H9 (cell line): ENCODE data around the gene OGFOD2. TPM values are rescaled to one million over a fixed set of nuclear protein-coding genes. Genes with fewer than 3 reads are reported as not detected.
A peak's percentile ranks its signal among the peaks of the same experiment; 100 is the strongest.

Experiments
- DNase-seq: peaks from one replicate; pipeline ENCODE4 v3.0.0-alpha.2; 2017
- H2AFZ ChIP-seq: one replicate; pipeline ENCODE4 v1.6.1; 2013; ENCODE audit warnings: mild to moderate bottlenecking, low read length, control low read depth, moderate library complexity
- H2AK5ac ChIP-seq: 2 replicates; pipeline ENCODE4 v1.6.1; 2013; ENCODE audit warnings: low read length, control low read depth, mixed read lengths; ENCODE audit not compliant: insufficient read length
- H2BK120ac ChIP-seq: one replicate; pipeline ENCODE4 v1.6.1; 2013; ENCODE audit warnings: low read depth, mild to moderate bottlenecking, low read length, control low read depth, inconsistent platforms; ENCODE audit not compliant: poor library complexity, severe bottlenecking
- H2BK12ac ChIP-seq: 2 replicates; pipeline ENCODE4 v1.6.1; 2013; ENCODE audit warnings: low read length, control low read depth, mixed read lengths, low read depth; ENCODE audit not compliant: insufficient read length
- H2BK15ac ChIP-seq: 2 replicates; pipeline ENCODE4 v1.6.1; 2013; ENCODE audit warnings: low read depth, low read length, control low read depth
- H2BK20ac ChIP-seq: one replicate; pipeline ENCODE4 v1.6.1; 2013; ENCODE audit warnings: low read depth, mild to moderate bottlenecking, low read length, control low read depth, inconsistent platforms; ENCODE audit not compliant: poor library complexity, severe bottlenecking
- H2BK5ac ChIP-seq: 2 replicates; pipeline ENCODE4 v1.6.1; 2013; ENCODE audit warnings: low read length, control low read depth, mixed read lengths; ENCODE audit not compliant: insufficient read length
- H3K14ac ChIP-seq: 2 replicates; pipeline ENCODE4 v1.6.1; 2013; ENCODE audit warnings: low read length, control low read depth; ENCODE audit not compliant: insufficient read depth
- H3K18ac ChIP-seq: 2 replicates; pipeline ENCODE4 v1.6.1; 2013; ENCODE audit warnings: low read depth, mild to moderate bottlenecking, mixed read lengths, low read length, control low read depth; ENCODE audit not compliant: insufficient read length
- H3K23ac ChIP-seq: 2 replicates; pipeline ENCODE4 v1.6.1; 2013; ENCODE audit warnings: low read length, control low read depth, mixed read lengths, low read depth; ENCODE audit not compliant: insufficient read length
- H3K23me2 ChIP-seq: 2 replicates; pipeline ENCODE4 v1.6.1; 2013; ENCODE audit warnings: low read depth, mild to moderate bottlenecking, mixed read lengths, low read length, control low read depth; ENCODE audit not compliant: insufficient read length, poor library complexity, severe bottlenecking
- H3K27ac ChIP-seq: 2 replicates; pipeline ENCODE4 v1.5.1; 2013; ENCODE audit warnings: low read length, control low read depth, mixed read lengths, low read depth; ENCODE audit not compliant: insufficient read length
- H3K27me3 ChIP-seq: 2 replicates; pipeline ENCODE4 v1.6.1; 2013; ENCODE audit warnings: low read length, control low read depth, inconsistent platforms; ENCODE audit not compliant: insufficient read depth
- H3K4ac ChIP-seq: 2 replicates; pipeline ENCODE4 v1.6.1; 2013; ENCODE audit warnings: low read depth, mild to moderate bottlenecking, control low read depth, inconsistent platforms, low read length, moderate library complexity
- H3K4me1 ChIP-seq: 2 replicates; pipeline ENCODE4 v1.6.1; 2013; ENCODE audit warnings: low read length, control low read depth, inconsistent platforms; ENCODE audit not compliant: insufficient read depth
- H3K4me2 ChIP-seq: 2 replicates; pipeline ENCODE4 v1.6.1; 2013; ENCODE audit warnings: low read length, control low read depth, mixed read lengths; ENCODE audit not compliant: insufficient read length, insufficient read depth
- H3K56ac ChIP-seq: 2 replicates; pipeline ENCODE4 v1.6.1; 2013; ENCODE audit warnings: low read depth, mild to moderate bottlenecking, mixed read lengths, low read length, control low read depth; ENCODE audit not compliant: insufficient read length
- H3K79me1 ChIP-seq: 2 replicates; pipeline ENCODE4 v1.6.1; 2013; ENCODE audit warnings: low read depth, mild to moderate bottlenecking, moderate library complexity, low read length, control low read depth, inconsistent platforms; ENCODE audit not compliant: insufficient read depth, poor library complexity, severe bottlenecking
- H3K79me2 ChIP-seq: 2 replicates; pipeline ENCODE4 v1.6.1; 2013; ENCODE audit warnings: low read length, control low read depth, inconsistent platforms; ENCODE audit not compliant: insufficient read depth
- H3K9ac ChIP-seq: 2 replicates; pipeline ENCODE4 v1.6.1; 2013; ENCODE audit warnings: low read length, control low read depth, mixed read lengths; ENCODE audit not compliant: insufficient read length; ENCODE audit errors: extremely low read depth
- H3K9me3 ChIP-seq: one replicate; pipeline ENCODE4 v1.6.1; 2013; ENCODE audit warnings: low read depth, low read length, inconsistent platforms; ENCODE audit not compliant: control insufficient read depth
- H3T11ph ChIP-seq: one replicate; pipeline ENCODE4 v1.6.1; 2013; ENCODE audit warnings: mild to moderate bottlenecking, low read length, control low read depth, inconsistent platforms
- H4K20me1 ChIP-seq: one replicate; pipeline ENCODE4 v1.6.1; 2013; ENCODE audit not compliant: control insufficient read depth, insufficient read length, insufficient read depth
- H4K5ac ChIP-seq: 2 replicates; pipeline ENCODE4 v1.6.1; 2013; ENCODE audit warnings: low read depth, mild to moderate bottlenecking, mixed read lengths, low read length, control low read depth; ENCODE audit not compliant: insufficient read length
- H4K8ac ChIP-seq: replicated peaks from 2 replicates; pipeline ENCODE4 v1.6.1; 2013; ENCODE audit warnings: low read length, control low read depth, mixed read lengths, low read depth; ENCODE audit not compliant: insufficient read length
- H4K91ac ChIP-seq: 2 replicates; pipeline ENCODE4 v1.6.1; 2013; ENCODE audit warnings: low read depth, mild to moderate bottlenecking, moderate library complexity, mixed read lengths, low read length, control low read depth; ENCODE audit not compliant: insufficient read length
- H3K27ac Mint-ChIP-seq, 3 experiments: 2 replicates in 2 of 3; 3 replicates in 1 of 3; pipeline ENCODE4 v1.8.0; 2020 to 2021; ENCODE audit warnings: mixed read lengths in 3 of 3, mild to moderate bottlenecking in 1 of 3, moderate library complexity in 1 of 3
- H3K27me3 Mint-ChIP-seq: 2 replicates; pipeline ENCODE4 v1.8.0; 2021; ENCODE audit warnings: low read depth, mild to moderate bottlenecking, moderate library complexity, mixed read lengths
- H3K36me3 Mint-ChIP-seq, 3 experiments: 2 replicates in 2 of 3; 3 replicates in 1 of 3; pipeline ENCODE4 v1.8.0; 2020 to 2021; ENCODE audit warnings: low read depth in 3 of 3, mixed read lengths in 3 of 3; ENCODE audit not compliant: insufficient read depth in 1 of 3
- H3K4me1 Mint-ChIP-seq, 2 experiments: 2 replicates each; pipeline ENCODE4 v1.8.0; 2020; ENCODE audit warnings: mixed read lengths in 2 of 2
- H3K4me3 Mint-ChIP-seq, 2 experiments: 2 replicates in 1 of 2; 3 replicates in 1 of 2; pipeline ENCODE4 v1.8.0; 2020 to 2021; ENCODE audit warnings: mild to moderate bottlenecking in 2 of 2, mixed read lengths in 2 of 2, moderate library complexity in 1 of 2
- H3K9me3 Mint-ChIP-seq, 2 experiments: 2 replicates in 1 of 2; 3 replicates in 1 of 2; pipeline ENCODE4 v1.8.0; 2020; ENCODE audit warnings: mild to moderate bottlenecking in 2 of 2, mixed read lengths in 2 of 2, moderate library complexity in 1 of 2
- WGBS: extraction: QIAGEN DNeasy Blood & Tissue Kit; methylation state at CpG from one replicate; pipeline ENCODE4 v1.1.7; 2013; ENCODE audit warnings: missing lambda C conversion rate, low lambda C conversion rate, mixed read lengths; ENCODE audit not compliant: insufficient read length; ENCODE audit errors: extremely low coverage; 5-methylcytosine and 5-hydroxymethylcytosine counted together
- total RNA-seq: library from RNA; stranded (reverse); gene quantifications from 2 replicates; pipeline ENCODE4 v1.2.1, GENCODE V29; 2021
- TF ChIP-seq, protein P1 (sequence below): fragments of 200-600 bp; sonication (generic); conservative IDR thresholded peaks from 3 replicates; pipeline ENCODE4 v1.8.0; 2021; ENCODE audit warnings: antibody characterized with exemption, mild to moderate bottlenecking

The OGFOD2 gene
- total RNA-seq, 1 experiment from 2014 or later = 14.7 TPM

GRCh38 chr12:122979001-122979907 is 4.2 kb downstream of the OGFOD2 start:
- Histone ChIP-seq H3K9me3 (no peaks in the 10 kb centered on the region), H3T11ph (no peak overlapping the region), H3K27me3 (no peaks in the 10 kb centered on the region), H3K79me1 (no peaks in the 10 kb centered on the region), H4K91ac (no peak overlapping the region), H3K27ac (no peak overlapping the region), H3K4ac (no peak overlapping the region), H4K20me1 (no peaks in the 10 kb centered on the region), H2BK15ac (no peak overlapping the region), H2AFZ (no peak overlapping the region), H3K9ac (no peak overlapping the region), H4K5ac (no peak overlapping the region), H3K23me2 (peaks cover 20% of the 10 kb centered on the region), H2BK5ac (no peak overlapping the region), H3K18ac (no peak overlapping the region), H3K4me1 (peaks cover 8% of the 10 kb centered on the region; the same call in 1 of the 2 replicates), H2BK20ac (no peak overlapping the region), H3K4me2 (peak overlapping the region; percentile 79), H3K56ac (no peak overlapping the region), H4K8ac (no peak overlapping the region), H2BK120ac (no peak overlapping the region), H2BK12ac (no peak overlapping the region), H3K14ac (no peak overlapping the region), H3K23ac (no peak overlapping the region), H2AK5ac (no peak overlapping the region), H3K79me2 (no peaks in the 10 kb centered on the region)
- H3K27me3 Mint-ChIP-seq = no peaks in the 10 kb centered on the region
- H3K27ac Mint-ChIP-seq = no peak overlapping the region
- DNase-seq = no peak
- H3K4me3 Mint-ChIP-seq = peak overlapping the region; percentile 88 to 93
- H3K9me3 Mint-ChIP-seq = no peaks in the 10 kb centered on the region
- TF ChIP-seq, protein P1, sequence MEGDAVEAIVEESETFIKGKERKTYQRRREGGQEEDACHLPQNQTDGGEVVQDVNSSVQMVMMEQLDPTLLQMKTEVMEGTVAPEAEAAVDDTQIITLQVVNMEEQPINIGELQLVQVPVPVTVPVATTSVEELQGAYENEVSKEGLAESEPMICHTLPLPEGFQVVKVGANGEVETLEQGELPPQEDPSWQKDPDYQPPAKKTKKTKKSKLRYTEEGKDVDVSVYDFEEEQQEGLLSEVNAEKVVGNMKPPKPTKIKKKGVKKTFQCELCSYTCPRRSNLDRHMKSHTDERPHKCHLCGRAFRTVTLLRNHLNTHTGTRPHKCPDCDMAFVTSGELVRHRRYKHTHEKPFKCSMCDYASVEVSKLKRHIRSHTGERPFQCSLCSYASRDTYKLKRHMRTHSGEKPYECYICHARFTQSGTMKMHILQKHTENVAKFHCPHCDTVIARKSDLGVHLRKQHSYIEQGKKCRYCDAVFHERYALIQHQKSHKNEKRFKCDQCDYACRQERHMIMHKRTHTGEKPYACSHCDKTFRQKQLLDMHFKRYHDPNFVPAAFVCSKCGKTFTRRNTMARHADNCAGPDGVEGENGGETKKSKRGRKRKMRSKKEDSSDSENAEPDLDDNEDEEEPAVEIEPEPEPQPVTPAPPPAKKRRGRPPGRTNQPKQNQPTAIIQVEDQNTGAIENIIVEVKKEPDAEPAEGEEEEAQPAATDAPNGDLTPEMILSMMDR = no peak
- H3K36me3 Mint-ChIP-seq = peaks cover 0 to 20% (median 8%) of the 10 kb centered on the region in 3 experiments; a peak in 4 of 7 replicates
- peaks cover 19 to 38% of the 10 kb centered on the region in 2 experiments for H3K4me1 Mint-ChIP-seq
- WGBS = no CpG with 5 or more reads among the region's 28 CpGs
